Measurements from ENCODE around the gene UGP2. TPM values are rescaled to one million over a fixed set of nuclear protein-coding genes. Genes with fewer than 3 reads are reported as not detected.

The UGP2 gene
- total RNA-seq, 4 donors from 2014 or later = 107 to 361 (median 319) TPM

GRCh38 chr2:63863707-63864106 is 22.0 kb downstream of the UGP2 start:
- DNase-seq (ENCODE audit: low spot score) = no peak
- no peak for TF ChIP-seq CTCF (IDR thresholded peaks at IDR 0.05)
- ATAC-seq (ENCODE audit: low FRiP score) = no peak

GRCh38 chr2:63865159-63865799 is 23.6 kb downstream of the UGP2 start:
- no peak for DNase-seq (ENCODE audit: low spot score)
- no peak for ATAC-seq (ENCODE audit: low FRiP score)
- no peak for TF ChIP-seq CTCF (IDR thresholded peaks at IDR 0.05)

GRCh38 chr2:63866009-63866709 is 24.5 kb downstream of the UGP2 start:
- no peak for ATAC-seq (ENCODE audit: low FRiP score)
- no peak for TF ChIP-seq CTCF (IDR thresholded peaks at IDR 0.05)
- no peak for DNase-seq (ENCODE audit: low spot score)

- no peak for TF ChIP-seq CTCF (IDR thresholded peaks at IDR 0.05)
- ATAC-seq (ENCODE audit: low FRiP score) = no peak
- DNase-seq (ENCODE audit: low spot score) = no peak
These were observed 29.0 kb downstream of the UGP2 start for GRCh38 chr2:63870679-63871078.

GRCh38 chr2:63871864-63872263 is 30.2 kb downstream of the UGP2 start:
- TF ChIP-seq CTCF (IDR thresholded peaks at IDR 0.05) = no peak
- no peak for DNase-seq (ENCODE audit: low spot score)

GRCh38 chr2:63872571-63873328 is 31.1 kb downstream of the UGP2 start:
- no peak for TF ChIP-seq CTCF (IDR thresholded peaks at IDR 0.05)
- no peak for DNase-seq (ENCODE audit: low spot score)
- ATAC-seq (ENCODE audit: low FRiP score) = no peak

More at GRCh38 chr2:63871864-63872263, 30.2 kb downstream of the UGP2 start:
- ATAC-seq (ENCODE audit: low FRiP score) = no peak

All from omental fat pad (tissue), 4 donors.